HepG2 (cell line): ENCODE data around the gene PLK4. TPM values are rescaled to one million over a fixed set of nuclear protein-coding genes. Genes with fewer than 3 reads are reported as not detected.

Experiments used
- ATAC-seq: fragments of 200-7000 bp; cut with Tn5 transposase; 3 replicates; pipeline ENCODE4 v1.9.1; 2020; ENCODE audit warnings: mild to moderate bottlenecking, moderate library complexity
- BruUV-seq: library from RNA; stranded (reverse); fragments of 400-500 nt; replicated peaks from 2 replicates; lab custom pipeline; 2021; lab: Mats Ljungman, UMichigan
- CTCF ChIA-PET: fragments of 300-600 bp; formaldehyde crosslinking; extraction: SDS; loops from one replicate; lab custom pipeline; 2021; ENCODE audit warnings: low total read pairs, inconsistent platforms, low intra/inter-chr PET ratio; lab: Yijun Ruan, JAX
- POLR2A ChIA-PET: fragments of 350-600 bp; sonication (Branson Sonifier 250); formaldehyde crosslinking; loops from one replicate; lab custom pipeline; 2020; ENCODE audit warnings: antibody characterized with exemption, inconsistent platforms; lab: Yijun Ruan, JAX
- DNase-seq: peaks from one replicate; pipeline ENCODE4 v3.0.0-alpha.2; 2015; ENCODE audit warnings: low spot score
- FAIRE-seq: peaks from 3 replicates; lab custom pipeline; 2011; peaks lifted over from hg19 to GRCh38; lab: Jason Lieb, UNC
- H2AFZ ChIP-seq: one replicate; pipeline ENCODE4 v1.6.1; 2011; ENCODE audit warnings: low read length, inconsistent platforms
- H3K27ac ChIP-seq: fragments of 300-600 bp; 3 replicates; pipeline ENCODE4 v1.8.0; 2011; ENCODE audit warnings: mixed run types, mild to moderate bottlenecking, mixed read lengths, low read length, inconsistent platforms; ENCODE audit not compliant: insufficient read depth; ENCODE audit errors: extremely low read length
- H3K27me3 ChIP-seq, 2 experiments: fragments of 200-600 bp in 1 of 2; 2 replicates in 1 of 2; 3 replicates in 1 of 2; pipeline versions ENCODE4 v1.6.0 to v1.8.0; 2011; ENCODE audit warnings: low read length in 2 of 2, mild to moderate bottlenecking in 2 of 2, moderate library complexity in 2 of 2, inconsistent platforms in 1 of 2; ENCODE audit not compliant: insufficient read depth in 2 of 2, control insufficient read depth in 1 of 2
- H3K36me3 ChIP-seq, 2 experiments: fragments of 200-600 bp in 1 of 2; replicated peaks in 1 of 2; 2 replicates in 1 of 2; 3 replicates in 1 of 2; pipeline versions ENCODE4 v1.5.1 to v1.8.0; 2011; ENCODE audit warnings: low read length in 2 of 2, inconsistent platforms in 1 of 2; ENCODE audit not compliant: insufficient read depth in 2 of 2, control insufficient read depth in 1 of 2
- H3K4me1 ChIP-seq: 2 replicates; pipeline ENCODE4 v1.5.1; 2012; ENCODE audit warnings: low read length, inconsistent platforms; ENCODE audit not compliant: insufficient read depth
- H3K4me2 ChIP-seq: 2 replicates; pipeline ENCODE4 v1.6.0; 2011; ENCODE audit warnings: low read depth, low read length, inconsistent platforms
- H3K4me3 ChIP-seq, 3 experiments: fragments of 200-600 bp in 1 of 3; sonication (generic), shearing (Covaris generic) in 1 of 3; replicated peaks in 1 of 3; 2 replicates each; pipeline ENCODE4 v1.5.1; 2011 to 2016; ENCODE audit warnings: low read length in 3 of 3, inconsistent platforms in 2 of 3, low read depth in 2 of 3, mild to moderate bottlenecking in 2 of 3, control low read depth in 1 of 3, mixed read lengths in 1 of 3; ENCODE audit not compliant: insufficient read depth in 1 of 3
- H3K79me2 ChIP-seq: one replicate; pipeline ENCODE4 v1.6.1; 2011; ENCODE audit warnings: low read length, inconsistent platforms; ENCODE audit not compliant: insufficient read depth
- H3K9ac ChIP-seq: 2 replicates; pipeline ENCODE4 v1.6.0; 2011; ENCODE audit warnings: mild to moderate bottlenecking, low read depth, low read length, inconsistent platforms; ENCODE audit not compliant: insufficient read depth
- H3K9me3 ChIP-seq: 2 replicates; pipeline ENCODE4 v1.5.1; 2012; ENCODE audit warnings: mild to moderate bottlenecking, low read length
- H4K20me1 ChIP-seq: 2 replicates; pipeline ENCODE4 v1.6.0; 2011; ENCODE audit warnings: inconsistent platforms, mild to moderate bottlenecking, low read length, moderate library complexity; ENCODE audit not compliant: insufficient read depth
- ATAD3A ChIP-seq: sonication (generic); formaldehyde crosslinking; IDR thresholded peaks from 2 replicates; pipeline ENCODE4 v1.4.0; 2020; ENCODE audit warnings: missing genetic modification reagents
- ATM ChIP-seq: fragments of 450-650 bp; IDR thresholded peaks from 2 replicates; pipeline ENCODE4 v1.7.1; 2017; ENCODE audit warnings: mild to moderate bottlenecking, borderline replicate concordance
- DR1 ChIP-seq: sonication (generic); formaldehyde crosslinking; IDR thresholded peaks from 2 replicates; pipeline ENCODE4 v1.8.0; 2021; ENCODE audit warnings: mild to moderate bottlenecking, missing genetic modification reagents, inconsistent platforms
- FOXC1 ChIP-seq: sonication (generic); formaldehyde crosslinking; IDR thresholded peaks from 2 replicates; pipeline ENCODE4 v1.8.0; 2022; ENCODE audit warnings: mild to moderate bottlenecking, missing genetic modification reagents, borderline replicate concordance
- GPBP1L1 ChIP-seq: sonication (generic); formaldehyde crosslinking; IDR thresholded peaks from 2 replicates; pipeline ENCODE4 v1.5.0; 2020; ENCODE audit warnings: mild to moderate bottlenecking, missing genetic modification reagents
- HNRNPL ChIP-seq: fragments of 200-400 bp; formaldehyde crosslinking; IDR thresholded peaks from 2 replicates; pipeline ENCODE4 v1.6.1; 2017; ENCODE audit warnings: mild to moderate bottlenecking, low read depth, low read length
- KDM6A ChIP-seq: IDR thresholded peaks from 2 replicates; pipeline ENCODE4 v1.6.1; 2016; ENCODE audit warnings: low read depth
- MTA3 ChIP-seq: sonication (generic); formaldehyde crosslinking; IDR thresholded peaks from 2 replicates; pipeline ENCODE4 v1.4.0; 2020; ENCODE audit warnings: missing genetic modification reagents
- MTF1 ChIP-seq: sonication (generic); formaldehyde crosslinking; IDR thresholded peaks from 2 replicates; pipeline ENCODE4 v1.5.0; 2020; ENCODE audit warnings: missing genetic modification reagents
- SUZ12 ChIP-seq: fragments of 150-350 bp; IDR thresholded peaks from 2 replicates; pipeline ENCODE4 v1.6.1; 2014; ENCODE audit warnings: low read depth, low read length
- ZFP36L2 ChIP-seq: sonication (generic); formaldehyde crosslinking; IDR thresholded peaks from 2 replicates; pipeline ENCODE4 v1.4.0; 2020; ENCODE audit warnings: missing genetic modification reagents
- ZFP41 ChIP-seq: sonication (generic); formaldehyde crosslinking; IDR thresholded peaks from 2 replicates; pipeline ENCODE4 v1.4.0; 2020; ENCODE audit warnings: mild to moderate bottlenecking, missing genetic modification reagents, borderline replicate concordance
- ZNF224 ChIP-seq: sonication (generic); formaldehyde crosslinking; IDR thresholded peaks from 2 replicates; pipeline ENCODE4 v1.5.0; 2020; ENCODE audit warnings: mild to moderate bottlenecking, missing genetic modification reagents
- ZNF263 ChIP-seq: sonication (generic); formaldehyde crosslinking; IDR thresholded peaks from 2 replicates; pipeline ENCODE4 v1.4.0; 2020; ENCODE audit warnings: missing genetic modification reagents
- ZNF326 ChIP-seq: sonication (generic); formaldehyde crosslinking; IDR thresholded peaks from 2 replicates; pipeline ENCODE4 v1.4.0; 2020; ENCODE audit warnings: missing genetic modification reagents, borderline replicate concordance
- ZNF557 ChIP-seq: sonication (generic); formaldehyde crosslinking; IDR thresholded peaks from 2 replicates; pipeline ENCODE4 v1.4.0; 2020; ENCODE audit warnings: missing genetic modification reagents
- ZNF737 ChIP-seq: sonication (generic); formaldehyde crosslinking; IDR thresholded peaks from 2 replicates; pipeline ENCODE4 v1.5.0; 2020; ENCODE audit warnings: missing genetic modification reagents, mild to moderate bottlenecking, borderline replicate concordance
- ZNF768 ChIP-seq: sonication (generic); formaldehyde crosslinking; IDR thresholded peaks from 2 replicates; pipeline ENCODE4 v1.4.0; 2020; ENCODE audit warnings: missing genetic modification reagents
- ZSCAN31 ChIP-seq: sonication (generic); formaldehyde crosslinking; IDR thresholded peaks from 2 replicates; pipeline ENCODE4 v1.5.0; 2020; ENCODE audit warnings: low read depth, mild to moderate bottlenecking, missing genetic modification reagents
- WGBS: methylation state at CpG from one replicate; pipeline ENCODE4 v1.1.6; 2017; ENCODE audit warnings: low lambda C conversion rate; 5-methylcytosine and 5-hydroxymethylcytosine counted together
- in situ Hi-C: cut with HindIII; loops from 2 replicates; pipeline ENCODE4 v1.10.0; 2017; ENCODE audit warnings: low pct_unique_long_range_greater_than_20kb; ENCODE audit not compliant: extremely low pct_ligation_motif_present
- intact Hi-C: fragments of 100-400 bp; cut with micrococcal nuclease; formaldehyde crosslinking; loops from one replicate; pipeline ENCODE4 v1.10.0; 2022; ENCODE audit not compliant: unreplicated experiment
- polyA plus RNA-seq, 8 experiments: library from polyadenylated mRNA; depleted of rRNA in 3 of 8; stranded (reverse) in 7 of 8; unstranded in 1 of 8; fragments of >200 nt; fragmentation: Illumina TruSeq in 4 of 8; extraction: Trizol in 4 of 8; gene quantifications; 2 replicates each; pipeline versions ENCODE4 v1.2.1 to v1.2.3, GENCODE V29; 2011 to 2016; ENCODE audit warnings: low read depth in 4 of 8, missing spikeins in 1 of 8, mixed read lengths in 1 of 8; ENCODE audit not compliant: insufficient read depth in 1 of 8
- total RNA-seq, 5 experiments: library from RNA; depleted of rRNA; stranded (reverse); fragments of >200 nt; fragmentation: Illumina TruSeq; extraction: Trizol; gene quantifications; 2 replicates each; pipeline ENCODE4 v1.2.3, GENCODE V29; 2016; ENCODE audit warnings: low read depth in 1 of 5
- TF ChIP-seq, protein P1 (sequence below): sonication (generic); formaldehyde crosslinking; IDR thresholded peaks from 2 replicates; pipeline ENCODE4 v1.4.0; 2020; ENCODE audit warnings: mild to moderate bottlenecking, missing genetic modification reagents

PLK4 gene
- total and polyA plus RNA-seq, 2 of the 13 experiments (the other 11 are each of a cell fraction or from before 2014, with no cell fraction given) = 22.4 to 46.1 TPM

DNA sequence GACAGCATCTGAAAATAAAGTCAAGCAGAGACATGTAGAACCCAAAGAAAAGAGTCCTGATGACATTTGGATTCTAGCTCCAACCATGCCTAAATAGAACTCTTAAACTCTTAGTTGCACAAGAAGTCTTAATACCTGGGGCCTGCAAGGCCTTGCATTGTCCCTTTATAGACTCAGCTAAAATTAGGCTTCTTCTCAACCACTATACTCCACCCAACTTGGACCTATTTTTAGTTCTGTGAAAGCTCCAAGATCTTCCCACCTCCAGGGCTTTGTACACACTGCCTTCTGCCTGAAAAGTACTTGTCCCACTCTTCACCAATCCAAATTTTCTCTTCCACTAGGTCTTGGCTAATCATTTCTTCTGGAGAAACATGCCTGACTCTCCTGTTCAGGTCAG is 36.5 kb downstream of the PLK4 start:
- in situ Hi-C loops (no loop called here), intact Hi-C loops (no loop called here)
- Histone ChIP-seq H3K27ac (no peak overlapping the region), H4K20me1 (no peaks in the 10 kb centered on the region), H3K4me1 (no peaks in the 10 kb centered on the region), H3K36me3 (peaks cover 4 to 16% of the 10 kb centered on the region in 2 experiments), H3K4me2 (no peak overlapping the region), H3K4me3 (no peak overlapping the region), H3K9me3 (no peaks in the 10 kb centered on the region), H3K27me3 (no peaks in the 10 kb centered on the region), H3K79me2 (no peaks in the 10 kb centered on the region), H2AFZ (no peak overlapping the region), H3K9ac (no peak overlapping the region)
- FAIRE-seq = no peak
- ATAC-seq = no peak
- DNase-seq = no peak
- CTCF ChIA-PET = no interaction called here
- no TSS peak for BruUV-seq
- POLR2A ChIA-PET = no interaction called here
- TF ChIP-seq HNRNPL (no peak), KDM6A (no peak), ATAD3A (no peak), ZNF263 (CRISPR knock-in tag) (no peak), MTA3 (CRISPR knock-in tag) (no peak), ZFP41 (CRISPR knock-in tag) (no peak)
- TF ChIP-seq, protein P1, sequence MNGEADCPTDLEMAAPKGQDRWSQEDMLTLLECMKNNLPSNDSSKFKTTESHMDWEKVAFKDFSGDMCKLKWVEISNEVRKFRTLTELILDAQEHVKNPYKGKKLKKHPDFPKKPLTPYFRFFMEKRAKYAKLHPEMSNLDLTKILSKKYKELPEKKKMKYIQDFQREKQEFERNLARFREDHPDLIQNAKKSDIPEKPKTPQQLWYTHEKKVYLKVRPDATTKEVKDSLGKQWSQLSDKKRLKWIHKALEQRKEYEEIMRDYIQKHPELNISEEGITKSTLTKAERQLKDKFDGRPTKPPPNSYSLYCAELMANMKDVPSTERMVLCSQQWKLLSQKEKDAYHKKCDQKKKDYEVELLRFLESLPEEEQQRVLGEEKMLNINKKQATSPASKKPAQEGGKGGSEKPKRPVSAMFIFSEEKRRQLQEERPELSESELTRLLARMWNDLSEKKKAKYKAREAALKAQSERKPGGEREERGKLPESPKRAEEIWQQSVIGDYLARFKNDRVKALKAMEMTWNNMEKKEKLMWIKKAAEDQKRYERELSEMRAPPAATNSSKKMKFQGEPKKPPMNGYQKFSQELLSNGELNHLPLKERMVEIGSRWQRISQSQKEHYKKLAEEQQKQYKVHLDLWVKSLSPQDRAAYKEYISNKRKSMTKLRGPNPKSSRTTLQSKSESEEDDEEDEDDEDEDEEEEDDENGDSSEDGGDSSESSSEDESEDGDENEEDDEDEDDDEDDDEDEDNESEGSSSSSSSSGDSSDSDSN = no peak
- TF ChIP-seq, all 625 proteins: peak for 0

GRCh38 chr4:127920521-127920920 is 39.8 kb downstream of the PLK4 start:
- Histone ChIP-seq H2AFZ (no peak overlapping the region), H4K20me1 (no peaks in the 10 kb centered on the region), H3K27me3 (no peaks in the 10 kb centered on the region), H3K4me2 (no peak overlapping the region), H3K79me2 (no peaks in the 10 kb centered on the region), H3K4me1 (no peaks in the 10 kb centered on the region), H3K9ac (no peak overlapping the region), H3K9me3 (no peaks in the 10 kb centered on the region), H3K36me3 (peaks cover 4 to 18% of the 10 kb centered on the region in 2 experiments), H3K4me3 (no peak overlapping the region), H3K27ac (no peak overlapping the region)
- in situ Hi-C loops (no loop called here), intact Hi-C loops (no loop called here)
- ATAC-seq (no peak), FAIRE-seq (no peak), DNase-seq (no peak)
- 98% methylated on average over 3 of the region's 3 CpGs for WGBS
- BruUV-seq = no TSS peak
- ChIA-PET POLR2A (no interaction called here), CTCF (no interaction called here)
- TF ChIP-seq FOXC1 (CRISPR knock-in tag) (no peak), MTF1 (no peak), ZSCAN31 (CRISPR knock-in tag) (no peak), ATM (no peak), ZNF737 (CRISPR knock-in tag) (no peak), ZNF326 (CRISPR knock-in tag) (no peak), ZNF557 (CRISPR knock-in tag) (no peak), DR1 (CRISPR knock-in tag) (no peak), ZFP36L2 (CRISPR knock-in tag) (no peak), SUZ12 (no peak), ZNF768 (no peak), GPBP1L1 (CRISPR knock-in tag) (no peak), ZNF224 (no peak)
